WTC11 (cell line): Measurements from ENCODE around the gene TMPRSS11D. TPM values are rescaled to one million over a fixed set of nuclear protein-coding genes. Genes with fewer than 3 reads are reported as not detected.

ENCODE experiments used
- ATAC-seq: fragments of 200-7000 bp; cut with Tn5 transposase; 2 replicates; pipeline ENCODE4 v1.10.0; 2021; ENCODE audit warnings: mild to moderate bottlenecking, moderate library complexity
- CTCF ChIA-PET: fragments of 300-600 bp; sonication (Branson Sonifier 250); formaldehyde crosslinking; loops from one replicate; lab custom pipeline; 2021; ENCODE audit warnings: antibody characterized with exemption; lab: Charles Lee
- POLR2A ChIA-PET: fragments of 350-600 bp; sonication (Branson Sonifier 250); formaldehyde crosslinking; loops from one replicate; lab custom pipeline; 2021; ENCODE audit warnings: antibody characterized with exemption; lab: Charles Lee
- DNase-seq: peaks from one replicate; pipeline ENCODE4 v3.0.0; 2021; ENCODE audit warnings: low spot score
- H3K27ac Mint-ChIP-seq: 2 replicates; pipeline ENCODE4 v1.8.0; 2021; ENCODE audit warnings: mixed read lengths
- H3K27me3 Mint-ChIP-seq: 2 replicates; pipeline ENCODE4 v1.8.0; 2021; ENCODE audit warnings: low read depth, mild to moderate bottlenecking, moderate library complexity, mixed read lengths
- H3K36me3 Mint-ChIP-seq: 2 replicates; pipeline ENCODE4 v1.8.0; 2021; ENCODE audit warnings: mixed read lengths
- H3K4me1 Mint-ChIP-seq: 2 replicates; pipeline ENCODE4 v1.8.0; 2022; ENCODE audit warnings: mixed read lengths
- H3K4me3 Mint-ChIP-seq: 2 replicates; pipeline ENCODE4 v1.8.0; 2021; ENCODE audit warnings: mild to moderate bottlenecking, moderate library complexity, mixed read lengths
- H3K9me3 Mint-ChIP-seq: 2 replicates; pipeline ENCODE4 v1.8.0; 2021; ENCODE audit warnings: mixed read lengths
- E2F5 ChIP-seq: sonication (generic); formaldehyde crosslinking; IDR thresholded peaks from 2 replicates; pipeline ENCODE4 v1.8.1; 2022; ENCODE audit warnings: mild to moderate bottlenecking, moderate library complexity, missing genetic modification reagents
- KAT7 ChIP-seq: sonication (generic); formaldehyde crosslinking; IDR thresholded peaks from 2 replicates; pipeline ENCODE4 v1.8.1; 2023; ENCODE audit warnings: missing genetic modification reagents, mild to moderate bottlenecking, borderline replicate concordance
- NR2C2 ChIP-seq: sonication (generic); formaldehyde crosslinking; IDR thresholded peaks from 2 replicates; pipeline ENCODE4 v1.8.0; 2022; ENCODE audit warnings: mild to moderate bottlenecking, missing genetic modification reagents
- NR3C1 ChIP-seq: sonication (generic); formaldehyde crosslinking; conservative IDR thresholded peaks from 2 replicates; pipeline ENCODE4 v1.8.1; 2023; ENCODE audit warnings: low read depth, mild to moderate bottlenecking, missing genetic modification reagents
- PRRX2 ChIP-seq: fragments of 250-450 bp; sonication (Bioruptor Pico); IDR thresholded peaks from 2 replicates; pipeline ENCODE4 v1.8.0; 2021; ENCODE audit warnings: mild to moderate bottlenecking
- ZNF281 ChIP-seq: sonication (generic); formaldehyde crosslinking; IDR thresholded peaks from 2 replicates; pipeline ENCODE4 v1.8.0; 2023; ENCODE audit warnings: mild to moderate bottlenecking, missing genetic modification reagents
- ZNF317 ChIP-seq: sonication (generic); formaldehyde crosslinking; IDR thresholded peaks from 2 replicates; pipeline ENCODE4 v1.8.1; 2023; ENCODE audit warnings: low read depth, mild to moderate bottlenecking, moderate library complexity, missing genetic modification reagents, borderline replicate concordance
- ZSCAN18 ChIP-seq: fragments of 250-450 bp; sonication (Bioruptor Pico); IDR thresholded peaks from 2 replicates; pipeline ENCODE4 v2.1.2; 2022; ENCODE audit warnings: mild to moderate bottlenecking, moderate library complexity
- total RNA-seq: library from RNA; stranded (reverse); gene quantifications from 3 replicates; pipeline ENCODE4 v1.2.3, GENCODE V29; 2021
- TF ChIP-seq, protein P1 (sequence below): fragments of 250-450 bp; sonication (Bioruptor Pico); IDR thresholded peaks from 2 replicates; pipeline ENCODE4 v1.9.0; 2021; ENCODE audit warnings: mild to moderate bottlenecking
- TF ChIP-seq, protein P2 (sequence below): sonication (generic); formaldehyde crosslinking; IDR thresholded peaks from 2 replicates; pipeline ENCODE4 v1.8.1; 2023; ENCODE audit warnings: mild to moderate bottlenecking, missing genetic modification reagents, moderate library complexity
- TF ChIP-seq, protein P3 (sequence below): sonication (generic); formaldehyde crosslinking; IDR thresholded peaks from 2 replicates; pipeline ENCODE4 v1.8.0; 2023; ENCODE audit warnings: missing genetic modification reagents
- TF ChIP-seq, protein P4 (sequence below): fragments of 250-450 bp; sonication (Bioruptor Pico); IDR thresholded peaks from 2 replicates; pipeline ENCODE4 v1.9.0; 2021; ENCODE audit warnings: mild to moderate bottlenecking, borderline replicate concordance

Gene TMPRSS11D
- total RNA-seq, 1 experiment from 2014 or later = not detected

- TF ChIP-seq, protein P1, sequence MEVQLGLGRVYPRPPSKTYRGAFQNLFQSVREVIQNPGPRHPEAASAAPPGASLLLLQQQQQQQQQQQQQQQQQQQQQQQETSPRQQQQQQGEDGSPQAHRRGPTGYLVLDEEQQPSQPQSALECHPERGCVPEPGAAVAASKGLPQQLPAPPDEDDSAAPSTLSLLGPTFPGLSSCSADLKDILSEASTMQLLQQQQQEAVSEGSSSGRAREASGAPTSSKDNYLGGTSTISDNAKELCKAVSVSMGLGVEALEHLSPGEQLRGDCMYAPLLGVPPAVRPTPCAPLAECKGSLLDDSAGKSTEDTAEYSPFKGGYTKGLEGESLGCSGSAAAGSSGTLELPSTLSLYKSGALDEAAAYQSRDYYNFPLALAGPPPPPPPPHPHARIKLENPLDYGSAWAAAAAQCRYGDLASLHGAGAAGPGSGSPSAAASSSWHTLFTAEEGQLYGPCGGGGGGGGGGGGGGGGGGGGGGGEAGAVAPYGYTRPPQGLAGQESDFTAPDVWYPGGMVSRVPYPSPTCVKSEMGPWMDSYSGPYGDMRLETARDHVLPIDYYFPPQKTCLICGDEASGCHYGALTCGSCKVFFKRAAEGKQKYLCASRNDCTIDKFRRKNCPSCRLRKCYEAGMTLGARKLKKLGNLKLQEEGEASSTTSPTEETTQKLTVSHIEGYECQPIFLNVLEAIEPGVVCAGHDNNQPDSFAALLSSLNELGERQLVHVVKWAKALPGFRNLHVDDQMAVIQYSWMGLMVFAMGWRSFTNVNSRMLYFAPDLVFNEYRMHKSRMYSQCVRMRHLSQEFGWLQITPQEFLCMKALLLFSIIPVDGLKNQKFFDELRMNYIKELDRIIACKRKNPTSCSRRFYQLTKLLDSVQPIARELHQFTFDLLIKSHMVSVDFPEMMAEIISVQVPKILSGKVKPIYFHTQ (CRISPR knock-in tag) = no peak
These were observed 7.8 kb upstream of the TMPRSS11D start (continued) for GRCh38 chr4:67891645-67892044.

DNA sequence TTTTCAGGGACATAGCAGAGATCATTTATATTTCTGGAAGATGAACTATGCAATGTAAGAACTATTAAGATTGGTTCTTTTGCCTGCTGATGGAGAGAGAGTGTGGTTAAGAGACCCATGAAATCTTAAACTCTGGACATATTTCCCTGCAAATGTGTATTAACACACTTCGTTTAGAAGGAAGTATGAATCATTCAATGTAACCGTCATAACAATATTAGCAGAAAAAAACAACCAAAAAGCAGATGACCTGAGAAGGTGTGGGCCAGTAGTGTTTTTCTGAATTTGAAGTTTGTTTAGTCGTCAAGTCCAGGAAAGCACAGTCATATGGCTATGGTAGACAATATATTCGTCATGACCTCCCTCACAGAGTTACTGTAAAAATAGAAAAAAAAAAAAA, 2.5 kb upstream of the TMPRSS11D start:
- no peak overlapping the region for H3K27ac Mint-ChIP-seq
- POLR2A ChIA-PET = no interaction called here
- ATAC-seq = no peak
- H3K4me3 Mint-ChIP-seq = no peak overlapping the region
- peaks cover 5% of the 10 kb centered on the region for H3K4me1 Mint-ChIP-seq
- no peak for DNase-seq
- TF ChIP-seq ZSCAN18 = no peak
- no peak for TF ChIP-seq NR2C2 (CRISPR knock-in tag)
- TF ChIP-seq NR3C1 (CRISPR knock-in tag) = no peak
- TF ChIP-seq, protein P2, sequence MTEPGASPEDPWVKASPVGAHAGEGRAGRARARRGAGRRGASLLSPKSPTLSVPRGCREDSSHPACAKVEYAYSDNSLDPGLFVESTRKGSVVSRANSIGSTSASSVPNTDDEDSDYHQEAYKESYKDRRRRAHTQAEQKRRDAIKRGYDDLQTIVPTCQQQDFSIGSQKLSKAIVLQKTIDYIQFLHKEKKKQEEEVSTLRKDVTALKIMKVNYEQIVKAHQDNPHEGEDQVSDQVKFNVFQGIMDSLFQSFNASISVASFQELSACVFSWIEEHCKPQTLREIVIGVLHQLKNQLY (CRISPR knock-in tag) = no peak
- H3K36me3 Mint-ChIP-seq = no peaks in the 10 kb centered on the region
- H3K27me3 Mint-ChIP-seq = no peaks in the 10 kb centered on the region
- H3K9me3 Mint-ChIP-seq = no peaks in the 10 kb centered on the region
- CTCF ChIA-PET = no interaction called here

DNA sequence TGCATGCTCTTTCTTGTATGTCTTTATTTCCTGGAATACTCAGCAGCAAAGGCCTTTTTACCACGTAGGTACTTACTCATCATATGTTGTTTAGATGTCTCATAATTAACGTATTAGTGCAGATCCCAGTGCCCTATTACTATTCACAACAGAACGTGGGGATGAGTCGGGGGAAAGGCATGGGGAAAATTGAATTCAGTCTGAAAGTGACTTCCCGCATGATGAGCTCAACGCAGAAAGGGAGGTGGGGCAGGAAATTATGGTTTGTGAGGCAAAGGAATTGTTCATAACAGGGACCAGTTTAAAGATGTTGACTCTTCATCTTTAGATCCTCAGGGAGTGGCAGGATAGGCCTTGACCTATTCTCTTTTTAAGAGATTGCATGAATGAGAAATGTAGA, 2.0 kb upstream of the TMPRSS11D start:
- ATAC-seq (no peak), DNase-seq (no peak)
- no peaks in the 10 kb centered on the region for H3K9me3 Mint-ChIP-seq
- TF ChIP-seq PRRX2 (CRISPR knock-in tag) = no peak
- TF ChIP-seq, protein P2 (CRISPR knock-in tag) = no peak
- H3K27me3 Mint-ChIP-seq = no peaks in the 10 kb centered on the region
- no peak overlapping the region for H3K27ac Mint-ChIP-seq
- POLR2A ChIA-PET = interaction anchor here (0.6 kb wide), 1 partner anchor 1699 kb away, joined by 3 read pairs; no protein-coding TSS in a partner anchor
- no peak overlapping the region for H3K4me3 Mint-ChIP-seq
- no peaks in the 10 kb centered on the region for H3K36me3 Mint-ChIP-seq
- CTCF ChIA-PET = interaction anchor here (1.2 kb wide), 1 partner anchor 290 kb away, joined by 3 read pairs; no protein-coding TSS in a partner anchor
- H3K4me1 Mint-ChIP-seq = peaks cover 5% of the 10 kb centered on the region

GRCh38 chr4:67884701-67885100, 899 bp upstream of the TMPRSS11D start:
- ChIA-PET CTCF (interaction anchor here (1.0 to 1.2 kb wide), 2 partner anchors 26 to 291 kb away, joined by 3 read pairs; no protein-coding TSS in a partner anchor), POLR2A (no interaction called here)
- H3K36me3 Mint-ChIP-seq = no peaks in the 10 kb centered on the region
- H3K27ac Mint-ChIP-seq = no peak overlapping the region
- no peaks in the 10 kb centered on the region for H3K27me3 Mint-ChIP-seq
- no peak for ATAC-seq
- H3K9me3 Mint-ChIP-seq = no peaks in the 10 kb centered on the region
- peaks cover 5% of the 10 kb centered on the region for H3K4me1 Mint-ChIP-seq
- no peak for DNase-seq
- no peak overlapping the region for H3K4me3 Mint-ChIP-seq
- no peak for TF ChIP-seq ZNF317 (CRISPR knock-in tag)
- no peak for TF ChIP-seq KAT7 (CRISPR knock-in tag)
- TF ChIP-seq E2F5 (CRISPR knock-in tag) = no peak
- TF ChIP-seq, protein P3, sequence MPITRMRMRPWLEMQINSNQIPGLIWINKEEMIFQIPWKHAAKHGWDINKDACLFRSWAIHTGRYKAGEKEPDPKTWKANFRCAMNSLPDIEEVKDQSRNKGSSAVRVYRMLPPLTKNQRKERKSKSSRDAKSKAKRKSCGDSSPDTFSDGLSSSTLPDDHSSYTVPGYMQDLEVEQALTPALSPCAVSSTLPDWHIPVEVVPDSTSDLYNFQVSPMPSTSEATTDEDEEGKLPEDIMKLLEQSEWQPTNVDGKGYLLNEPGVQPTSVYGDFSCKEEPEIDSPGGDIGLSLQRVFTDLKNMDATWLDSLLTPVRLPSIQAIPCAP (CRISPR knock-in tag) = no peak
- TF ChIP-seq ZNF281 (CRISPR knock-in tag) = no peak
- TF ChIP-seq, protein P4, sequence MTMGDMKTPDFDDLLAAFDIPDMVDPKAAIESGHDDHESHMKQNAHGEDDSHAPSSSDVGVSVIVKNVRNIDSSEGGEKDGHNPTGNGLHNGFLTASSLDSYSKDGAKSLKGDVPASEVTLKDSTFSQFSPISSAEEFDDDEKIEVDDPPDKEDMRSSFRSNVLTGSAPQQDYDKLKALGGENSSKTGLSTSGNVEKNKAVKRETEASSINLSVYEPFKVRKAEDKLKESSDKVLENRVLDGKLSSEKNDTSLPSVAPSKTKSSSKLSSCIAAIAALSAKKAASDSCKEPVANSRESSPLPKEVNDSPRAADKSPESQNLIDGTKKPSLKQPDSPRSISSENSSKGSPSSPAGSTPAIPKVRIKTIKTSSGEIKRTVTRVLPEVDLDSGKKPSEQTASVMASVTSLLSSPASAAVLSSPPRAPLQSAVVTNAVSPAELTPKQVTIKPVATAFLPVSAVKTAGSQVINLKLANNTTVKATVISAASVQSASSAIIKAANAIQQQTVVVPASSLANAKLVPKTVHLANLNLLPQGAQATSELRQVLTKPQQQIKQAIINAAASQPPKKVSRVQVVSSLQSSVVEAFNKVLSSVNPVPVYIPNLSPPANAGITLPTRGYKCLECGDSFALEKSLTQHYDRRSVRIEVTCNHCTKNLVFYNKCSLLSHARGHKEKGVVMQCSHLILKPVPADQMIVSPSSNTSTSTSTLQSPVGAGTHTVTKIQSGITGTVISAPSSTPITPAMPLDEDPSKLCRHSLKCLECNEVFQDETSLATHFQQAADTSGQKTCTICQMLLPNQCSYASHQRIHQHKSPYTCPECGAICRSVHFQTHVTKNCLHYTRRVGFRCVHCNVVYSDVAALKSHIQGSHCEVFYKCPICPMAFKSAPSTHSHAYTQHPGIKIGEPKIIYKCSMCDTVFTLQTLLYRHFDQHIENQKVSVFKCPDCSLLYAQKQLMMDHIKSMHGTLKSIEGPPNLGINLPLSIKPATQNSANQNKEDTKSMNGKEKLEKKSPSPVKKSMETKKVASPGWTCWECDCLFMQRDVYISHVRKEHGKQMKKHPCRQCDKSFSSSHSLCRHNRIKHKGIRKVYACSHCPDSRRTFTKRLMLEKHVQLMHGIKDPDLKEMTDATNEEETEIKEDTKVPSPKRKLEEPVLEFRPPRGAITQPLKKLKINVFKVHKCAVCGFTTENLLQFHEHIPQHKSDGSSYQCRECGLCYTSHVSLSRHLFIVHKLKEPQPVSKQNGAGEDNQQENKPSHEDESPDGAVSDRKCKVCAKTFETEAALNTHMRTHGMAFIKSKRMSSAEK (CRISPR knock-in tag) = no peak
